GM19328 (cell line): ENCODE results near the gene RHEB.
A peak's percentile ranks its signal among the peaks of the same experiment; 100 is the strongest.
"Not testable (repeated sequence)": the region's sequence is repeated elsewhere in the genome, so short reads cannot be mapped to it uniquely, and the experiment has no call there.

Experiments used
- ATAC-seq: cut with Tn5 transposase; IDR thresholded peaks from one replicate; pipeline ENCODE4 v1.9.1; 2021; ENCODE audit warnings: mild to moderate bottlenecking, moderate library complexity; ENCODE audit not compliant: unreplicated experiment

RHEB gene

GRCh38 chr7:151536178-151536577, 16.5 kb upstream of the RHEB start:
- ATAC-seq = not testable (repeated sequence)

- no peak for ATAC-seq
Observed at GRCh38 chr7:151529842-151530241, 10.1 kb upstream of the RHEB start.

GRCh38 chr7:151524845-151525244, 5.2 kb upstream of the RHEB start:
- no peak for ATAC-seq

GRCh38 chr7:151524331-151524730, 4.6 kb upstream of the RHEB start:
- ATAC-seq = no peak

GRCh38 chr7:151520419-151521261, 945 bp upstream of the RHEB start:
- ATAC-seq = no peak

GRCh38 chr7:151518947-151519764, 539 bp downstream of the RHEB start:
- peak; percentile 57 for ATAC-seq

- ATAC-seq = no peak
Observed at GRCh38 chr7:151518105-151518946, 1.4 kb downstream of the RHEB start.

- no peak for ATAC-seq
Observed at GRCh38 chr7:151517601-151518104, 2.0 kb downstream of the RHEB start.

GRCh38 chr7:151515276-151515565, 4.5 kb downstream of the RHEB start:
- ATAC-seq = no peak

- no peak for ATAC-seq
Observed at GRCh38 chr7:151514461-151515275, 5.0 kb downstream of the RHEB start.

GRCh38 chr7:151513133-151513532, 6.6 kb downstream of the RHEB start:
- no peak for ATAC-seq

- ATAC-seq = no peak
Observed at GRCh38 chr7:151512353-151512752, 7.3 kb downstream of the RHEB start.

- ATAC-seq = no peak
Observed at GRCh38 chr7:151511946-151512345, 7.7 kb downstream of the RHEB start.

- ATAC-seq = no peak
Observed at GRCh38 chr7:151511270-151511669, 8.4 kb downstream of the RHEB start.

GRCh38 chr7:151509670-151510333, 9.9 kb downstream of the RHEB start:
- ATAC-seq = no peak

- no peak for ATAC-seq
Observed at GRCh38 chr7:151508991-151509390, 10.7 kb downstream of the RHEB start.

GRCh38 chr7:151507806-151508205, 11.9 kb downstream of the RHEB start:
- ATAC-seq = no peak

- no peak for ATAC-seq
Observed at GRCh38 chr7:151506901-151507382, 12.8 kb downstream of the RHEB start.

GRCh38 chr7:151505836-151506468, 13.7 kb downstream of the RHEB start:
- ATAC-seq = no peak
